ENCODE measurements around the gene ZNF280C.
"Not testable (repeated sequence)": the region's sequence is repeated elsewhere in the genome, so short reads cannot be mapped to it uniquely, and the experiment has no call there.

Gene ZNF280C, protein sequence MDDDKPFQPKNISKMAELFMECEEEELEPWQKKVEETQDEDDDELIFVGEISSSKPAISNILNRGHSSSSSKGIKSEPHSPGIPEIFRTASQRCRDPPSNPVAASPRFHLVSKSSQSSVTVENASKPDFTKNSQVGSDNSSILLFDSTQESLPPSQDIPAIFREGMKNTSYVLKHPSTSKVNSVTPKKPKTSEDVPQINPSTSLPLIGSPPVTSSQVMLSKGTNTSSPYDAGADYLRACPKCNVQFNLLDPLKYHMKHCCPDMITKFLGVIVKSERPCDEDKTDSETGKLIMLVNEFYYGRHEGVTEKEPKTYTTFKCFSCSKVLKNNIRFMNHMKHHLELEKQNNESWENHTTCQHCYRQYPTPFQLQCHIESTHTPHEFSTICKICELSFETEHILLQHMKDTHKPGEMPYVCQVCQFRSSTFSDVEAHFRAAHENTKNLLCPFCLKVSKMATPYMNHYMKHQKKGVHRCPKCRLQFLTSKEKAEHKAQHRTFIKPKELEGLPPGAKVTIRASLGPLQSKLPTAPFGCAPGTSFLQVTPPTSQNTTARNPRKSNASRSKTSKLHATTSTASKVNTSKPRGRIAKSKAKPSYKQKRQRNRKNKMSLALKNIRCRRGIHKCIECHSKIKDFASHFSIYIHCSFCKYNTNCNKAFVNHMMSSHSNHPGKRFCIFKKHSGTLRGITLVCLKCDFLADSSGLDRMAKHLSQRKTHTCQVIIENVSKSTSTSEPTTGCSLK

DNA sequence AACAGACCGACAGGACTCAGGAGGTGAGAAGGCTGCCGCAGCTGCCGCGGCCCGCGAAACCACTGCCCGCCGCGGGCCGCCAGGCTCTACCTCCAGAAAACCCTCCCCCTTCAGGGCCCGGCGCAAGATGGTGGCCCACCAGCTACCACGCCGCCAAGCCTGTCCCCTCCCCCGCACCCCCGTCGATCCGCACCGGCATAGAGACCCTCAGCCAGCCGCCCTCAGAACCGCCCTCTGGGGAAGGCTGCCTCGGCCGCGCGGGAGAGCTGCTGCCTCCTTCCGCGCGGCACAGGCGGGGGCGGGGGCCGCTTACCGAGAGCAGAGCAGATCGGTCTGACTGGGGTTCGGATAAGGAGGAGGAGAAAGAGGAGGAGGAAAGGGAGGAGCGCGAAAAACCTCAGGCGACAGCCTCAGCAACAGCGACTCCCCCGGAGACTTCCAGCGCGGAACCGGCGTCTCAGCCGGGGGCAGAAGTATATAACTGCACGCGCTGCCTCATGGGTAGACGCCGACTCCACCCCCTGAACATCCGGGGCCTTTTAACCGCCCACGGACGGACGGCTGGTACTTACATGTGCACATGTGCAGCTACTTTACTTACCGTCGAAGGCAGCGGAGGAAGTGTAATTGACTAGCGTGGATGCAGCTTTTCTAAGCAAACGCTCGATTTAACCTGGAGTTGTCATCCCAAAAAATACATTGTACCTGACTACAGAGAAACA is at the start of gene ZNF280C:
Gene ZNF280C (minus strand): TSS at position 451 of the 722 bp plus-strand sequence. CDS start 8,450 bp downstream, outside the sequence.
- DNase-seq (ENCODE audit: low read depth in 1 of 2, low spot score in 1 of 2), result peak; percentile 74 to 89

DNA sequence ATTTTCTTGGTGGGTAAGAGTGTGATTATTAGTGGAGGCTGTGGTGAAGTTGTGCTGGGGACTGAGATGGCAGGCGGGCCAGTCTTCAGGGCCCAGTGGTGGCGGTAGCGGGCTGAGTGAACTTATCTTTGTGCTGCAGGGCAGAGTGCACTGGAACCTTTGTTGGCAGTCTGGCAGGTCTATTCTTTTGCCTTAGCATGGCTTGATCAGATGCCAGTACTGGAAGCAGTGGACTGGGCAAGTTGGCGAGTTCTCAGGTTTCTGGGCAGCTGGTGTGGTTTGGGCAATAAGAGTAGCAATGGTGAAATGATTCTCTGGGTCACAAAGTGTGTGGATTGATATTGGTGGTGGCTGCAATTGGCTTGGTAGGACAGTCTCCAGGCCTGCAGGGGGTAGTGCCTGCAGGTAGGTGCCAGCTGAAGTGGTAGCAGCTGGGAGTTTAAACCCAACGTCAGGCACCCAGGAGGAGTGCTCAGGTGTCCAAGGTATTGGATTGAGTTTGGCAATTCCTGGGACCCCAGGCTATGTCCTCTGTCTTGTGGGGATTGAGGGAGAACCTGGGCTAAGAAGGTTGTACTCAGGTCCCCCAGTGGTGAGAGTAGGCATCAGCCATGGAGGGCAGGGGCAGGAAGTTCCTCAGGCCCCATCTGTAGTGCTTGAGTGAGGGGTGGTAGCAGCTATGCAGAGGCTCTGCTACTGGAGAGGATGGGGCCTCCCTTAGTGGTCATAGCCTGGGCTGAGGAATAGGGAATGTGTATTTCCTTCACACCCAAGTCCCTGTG is 36.1 kb upstream of the ZNF280C start:
- no peak for DNase-seq (ENCODE audit: low read depth in 1 of 2, low spot score in 1 of 2)

DNA sequence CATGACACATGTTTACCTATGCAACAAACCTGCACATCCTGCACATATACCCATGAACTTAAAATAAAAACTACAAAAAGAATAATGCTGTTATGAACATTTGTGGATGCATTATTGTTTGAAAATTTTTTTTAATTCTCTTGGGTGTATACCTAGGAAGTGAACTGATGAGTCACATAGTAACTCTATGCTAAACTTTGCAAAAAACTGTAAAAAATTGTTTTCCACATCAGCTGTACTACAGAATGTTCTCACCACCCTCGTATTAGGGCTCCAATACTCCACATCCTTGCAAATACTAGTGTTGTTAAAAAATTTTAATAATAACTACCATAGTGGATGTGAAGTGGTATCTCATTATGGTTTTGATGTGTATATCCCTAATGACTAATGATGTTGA is 33.3 kb upstream of the ZNF280C start:
- no peak for DNase-seq (ENCODE audit: low read depth in 1 of 2, low spot score in 1 of 2)

DNA sequence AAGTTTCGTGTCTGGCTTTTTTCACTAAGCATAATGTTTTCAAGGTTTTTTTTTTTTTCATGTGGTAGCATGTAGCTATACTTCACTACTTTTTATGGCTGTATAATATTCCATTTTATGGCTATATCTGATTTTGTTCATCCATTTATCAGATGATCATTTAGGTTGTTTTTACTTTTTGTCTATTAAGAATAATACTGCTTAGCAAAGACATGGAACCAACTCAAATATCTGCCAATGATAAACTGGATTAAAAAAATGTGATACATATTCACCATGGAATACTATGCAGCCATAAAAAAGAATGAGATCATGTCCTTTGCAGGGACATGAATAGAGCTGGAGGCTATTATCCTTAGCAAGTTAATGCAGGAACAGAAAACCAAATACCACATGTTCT is 32.7 kb upstream of the ZNF280C start:
- DNase-seq (ENCODE audit: low read depth in 1 of 2, low spot score in 1 of 2), result no peak

DNA sequence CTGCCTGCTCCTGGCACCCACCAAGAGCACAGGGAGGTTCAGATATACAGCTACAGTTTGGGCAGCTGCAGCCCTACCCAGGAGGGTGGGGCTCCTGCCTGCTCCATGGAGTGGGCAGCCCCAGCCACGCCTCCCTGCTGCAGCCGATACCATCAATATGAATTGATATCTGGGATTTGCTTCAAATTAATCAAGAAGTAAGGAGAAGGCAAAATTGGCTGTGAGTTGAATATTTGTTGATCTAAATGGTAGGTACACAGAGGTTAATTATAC is 31.2 kb upstream of the ZNF280C start:
- no peak for DNase-seq (ENCODE audit: low read depth in 1 of 2, low spot score in 1 of 2)

DNA sequence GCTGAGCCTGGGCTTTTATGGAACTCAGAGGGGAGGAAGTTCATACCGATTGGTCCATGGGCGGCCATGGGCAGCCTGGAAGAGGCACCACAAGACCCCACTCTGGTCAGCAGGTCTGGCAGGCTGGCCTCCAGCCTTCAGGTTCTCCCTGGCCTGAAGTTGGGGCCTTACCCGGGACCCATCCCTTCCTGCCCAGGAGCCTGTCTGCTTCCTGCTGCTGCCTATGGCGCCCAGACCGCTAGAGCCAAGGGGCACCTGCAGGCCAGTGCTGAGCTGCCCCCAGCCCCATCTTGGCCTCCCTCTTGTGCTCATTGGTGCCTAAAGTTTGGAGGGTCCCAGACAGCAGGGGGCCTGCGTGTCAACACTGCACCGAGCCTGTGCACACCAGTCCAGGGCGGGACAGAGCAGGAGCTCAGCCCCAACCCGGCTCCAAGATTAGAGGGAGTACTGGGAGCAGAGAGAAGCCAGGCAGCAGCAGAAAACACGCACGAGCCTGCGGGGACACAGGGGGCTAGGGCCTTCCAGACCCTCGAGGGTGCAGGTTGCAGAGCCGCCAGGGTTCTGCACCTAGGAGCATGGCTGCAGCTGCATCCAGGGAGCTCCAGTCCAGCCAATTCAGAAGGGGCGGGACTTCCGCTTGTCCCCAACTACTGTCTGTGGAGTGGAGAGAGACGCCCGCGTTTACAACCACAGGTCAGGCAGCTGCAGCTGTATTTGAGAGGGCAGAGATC is 30.7 kb upstream of the ZNF280C start:
- DNase-seq (ENCODE audit: low read depth in 1 of 2, low spot score in 1 of 2), result no peak

DNA sequence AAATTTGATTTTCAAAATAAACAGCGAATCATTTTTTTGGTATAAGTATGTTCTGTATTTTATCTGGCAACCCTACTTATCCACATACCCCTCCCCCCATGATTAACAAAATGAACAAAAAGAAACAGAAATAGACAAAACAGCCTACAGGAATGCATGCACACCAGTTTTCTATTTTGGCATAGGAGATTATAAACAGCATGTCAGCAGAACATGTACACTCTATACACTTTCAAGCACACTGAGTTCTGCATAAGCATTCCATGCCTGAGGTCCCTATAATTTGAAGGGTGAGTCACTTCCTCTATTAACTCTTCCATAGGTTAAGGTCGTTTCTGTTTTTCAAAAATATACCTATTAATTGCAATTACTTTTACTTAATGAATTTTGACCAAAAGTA is 28.0 kb upstream of the ZNF280C start:
- no peak for DNase-seq (ENCODE audit: low read depth in 1 of 2, low spot score in 1 of 2)

DNA sequence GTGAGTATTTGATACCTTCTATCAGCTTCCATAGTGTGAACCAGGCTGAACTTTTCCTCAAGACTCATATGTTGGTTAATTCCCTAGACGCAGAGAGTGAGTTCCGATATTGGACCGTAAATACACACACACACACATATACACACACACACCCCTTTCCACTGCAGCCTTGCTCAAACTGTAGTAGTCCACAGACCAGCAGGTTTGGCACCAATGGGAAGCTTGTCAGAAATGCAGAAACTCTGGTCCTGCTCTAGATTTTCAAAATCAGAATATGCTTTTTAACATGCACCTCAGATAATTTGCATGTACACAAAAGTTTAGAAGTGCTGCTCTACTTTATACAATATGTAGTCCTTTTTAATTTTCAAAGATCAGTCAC is 27.6 kb upstream of the ZNF280C start:
- DNase-seq (ENCODE audit: low read depth in 1 of 2, low spot score in 1 of 2), result no peak

DNA sequence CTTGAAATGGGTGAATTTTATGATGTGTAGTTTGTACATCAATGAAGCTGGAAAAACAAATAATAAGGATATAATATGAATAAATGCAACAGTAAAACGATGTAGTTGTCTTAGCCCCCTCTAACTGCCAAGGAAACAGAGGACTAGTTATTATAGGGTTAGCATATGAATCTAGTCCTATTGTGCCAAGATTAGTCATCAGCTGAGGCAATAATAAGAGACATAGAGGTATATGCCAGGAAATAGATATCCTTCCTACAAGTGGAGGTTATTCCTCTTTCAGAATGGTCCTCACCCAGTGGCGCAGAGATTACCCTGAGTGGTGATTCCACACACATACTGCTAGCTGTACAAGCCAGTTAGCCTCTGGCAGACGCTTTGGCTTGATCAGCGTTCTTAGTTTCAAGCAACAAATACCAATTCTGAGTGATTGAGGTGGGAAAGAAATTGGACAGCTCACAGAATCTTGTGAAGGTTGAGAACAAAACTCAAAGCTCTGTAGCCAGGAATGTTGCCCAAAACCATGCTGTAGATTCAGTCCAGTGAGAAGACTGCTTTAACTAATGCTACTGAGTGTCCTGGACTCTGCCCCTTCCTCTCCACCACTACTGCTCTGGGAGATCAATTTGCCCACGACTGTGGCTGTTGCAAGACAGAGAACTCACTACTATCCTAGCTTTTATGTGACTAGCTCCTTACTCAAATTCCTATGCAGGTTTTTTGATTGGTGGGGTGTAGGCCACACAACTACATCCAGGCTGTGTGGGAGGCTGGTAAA is 27.0 kb upstream of the ZNF280C start:
- no peak for DNase-seq (ENCODE audit: low read depth in 1 of 2, low spot score in 1 of 2)

DNA sequence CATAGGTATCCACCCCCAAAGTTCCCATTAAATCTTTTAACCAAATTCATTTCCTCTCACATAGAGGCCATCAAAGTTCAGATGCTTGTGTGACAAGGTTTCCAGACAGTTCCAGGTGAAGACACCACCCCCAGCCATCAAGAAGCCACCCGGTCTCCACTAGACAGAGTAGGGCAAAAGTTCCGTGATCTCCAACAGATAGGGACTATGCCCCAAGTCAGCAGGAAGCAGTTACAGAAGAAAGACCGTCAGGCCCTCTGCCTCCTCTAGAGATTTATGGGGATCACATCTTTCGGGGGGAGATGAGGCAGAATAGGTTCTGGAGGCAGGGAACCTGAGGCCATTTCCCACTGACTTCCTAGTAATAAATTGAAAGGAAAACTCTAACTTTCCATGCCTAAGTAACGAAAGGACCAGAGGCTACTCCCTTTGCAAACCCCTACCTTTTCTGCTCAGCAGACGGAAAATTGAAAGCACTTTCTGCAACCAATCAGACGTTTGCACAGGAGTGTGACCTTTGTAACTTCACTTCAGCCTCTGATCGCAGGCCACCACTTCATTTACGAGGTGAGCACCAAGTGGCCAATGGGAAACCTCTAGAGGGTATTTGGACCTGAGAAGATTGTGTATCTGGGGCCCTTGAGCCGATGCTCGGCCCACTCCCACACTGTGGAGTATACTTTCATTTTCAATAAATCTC is 18.5 kb upstream of the ZNF280C start:
- DNase-seq (ENCODE audit: low read depth in 1 of 2, low spot score in 1 of 2), result no peak

DNA sequence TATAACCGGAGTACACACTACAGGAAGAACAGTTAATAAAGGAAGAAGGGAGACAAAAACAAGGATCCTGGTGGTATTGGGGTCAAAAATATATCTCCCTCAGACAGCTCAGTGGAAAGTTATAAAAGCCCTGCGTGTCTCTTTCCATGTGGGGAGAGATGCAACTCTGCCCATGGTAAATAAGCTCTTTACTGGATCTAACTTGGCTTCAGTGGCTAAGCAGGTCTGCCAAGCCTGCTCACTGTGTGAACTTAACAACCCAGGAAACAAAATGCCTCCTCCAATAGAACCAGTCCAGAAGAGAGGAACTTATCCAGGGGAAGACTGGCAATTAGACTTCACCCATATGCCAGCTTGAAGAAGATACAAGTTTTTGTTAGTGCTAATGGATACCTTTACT is 17.0 kb upstream of the ZNF280C start:
- no peak for DNase-seq (ENCODE audit: low read depth in 1 of 2, low spot score in 1 of 2)

DNA sequence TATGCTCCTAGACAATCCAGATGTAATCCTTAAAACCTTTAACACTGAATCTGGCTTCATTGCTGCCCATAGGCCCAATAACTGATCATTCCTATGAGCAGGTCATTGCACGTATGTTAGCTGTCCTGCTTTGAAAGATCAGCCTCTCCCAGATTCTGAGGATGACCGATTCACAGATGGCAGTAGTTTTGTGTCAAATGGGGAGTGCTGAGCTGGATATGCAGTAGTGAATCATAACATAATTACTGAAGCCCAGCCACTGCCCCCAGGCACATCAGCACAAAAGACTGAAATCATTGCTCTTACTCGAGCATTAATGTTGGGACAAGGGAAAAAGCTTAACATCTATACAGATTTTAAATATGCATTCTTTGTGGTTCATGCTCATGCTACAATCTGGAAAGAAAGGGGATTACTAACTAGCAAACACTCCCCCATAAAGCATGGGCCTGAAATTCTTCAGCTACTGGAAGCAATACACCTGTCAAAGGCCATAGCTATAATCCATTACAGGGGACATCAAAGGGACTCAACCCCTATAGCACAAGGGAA is 16.4 kb upstream of the ZNF280C start:
- DNase-seq (ENCODE audit: low read depth in 1 of 2, low spot score in 1 of 2), result no peak

DNA sequence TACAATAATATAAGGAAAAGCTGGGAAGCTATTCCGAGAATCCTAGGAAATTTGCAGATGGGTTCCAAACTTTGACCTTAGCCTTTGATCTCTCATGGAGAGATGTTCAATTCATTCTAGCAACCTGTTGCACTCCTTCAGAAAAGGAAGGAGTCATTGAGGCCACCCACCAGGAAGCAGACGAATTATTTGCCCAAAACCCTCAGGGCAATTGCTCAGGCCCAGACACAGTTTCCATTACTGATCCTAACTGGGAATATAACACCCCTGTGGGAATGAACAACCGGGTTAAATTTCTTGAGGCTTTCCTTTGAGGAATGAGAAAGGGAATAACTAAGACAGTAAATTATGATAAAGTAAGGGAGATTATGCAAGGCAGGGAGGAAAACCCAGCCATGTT is 13.5 kb upstream of the ZNF280C start:
- no peak for DNase-seq (ENCODE audit: low read depth in 1 of 2, low spot score in 1 of 2)

DNA sequence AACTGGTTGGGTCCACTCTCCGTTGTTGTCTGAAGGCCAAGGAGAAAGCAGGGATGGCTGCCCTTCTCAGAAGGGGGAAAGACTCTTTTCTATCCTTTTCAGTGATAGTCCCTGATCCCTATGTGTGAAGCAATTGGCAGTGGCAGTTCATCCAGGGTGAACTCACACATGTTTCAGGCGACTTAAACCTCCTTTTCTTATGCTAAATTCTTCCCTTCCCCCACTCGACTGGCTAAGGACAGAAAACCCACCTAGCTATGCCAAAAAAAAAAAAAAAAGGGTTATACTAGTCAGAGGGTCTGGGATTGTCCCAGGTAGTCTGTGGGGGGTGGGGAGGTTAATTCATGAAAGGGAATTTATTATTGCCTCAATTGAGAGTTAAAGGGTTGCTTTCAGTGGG is 12.2 kb upstream of the ZNF280C start:
- DNase-seq (ENCODE audit: low read depth in 1 of 2, low spot score in 1 of 2), result no peak

DNA sequence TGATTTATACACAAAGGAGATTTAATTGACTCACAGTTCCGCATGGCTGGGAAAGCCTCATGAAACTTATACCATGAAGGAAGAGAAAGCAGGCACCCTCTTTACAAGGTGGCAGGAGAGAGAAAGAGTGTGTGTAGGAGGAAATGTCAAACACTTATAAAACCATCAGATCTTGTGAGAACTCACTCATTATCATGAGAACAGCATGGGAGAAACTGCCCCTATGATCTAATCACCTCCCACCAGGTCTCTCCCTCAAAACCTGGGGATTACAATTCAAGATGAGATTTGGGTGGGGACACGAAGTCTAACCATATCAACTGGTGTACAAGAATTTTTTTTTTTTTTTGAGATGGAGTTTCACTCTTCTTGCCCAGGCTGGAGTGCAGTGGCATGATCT is 3.6 kb upstream of the ZNF280C start:
- not testable (repeated sequence) for DNase-seq (ENCODE audit: low read depth in 1 of 2, low spot score in 1 of 2)

DNA sequence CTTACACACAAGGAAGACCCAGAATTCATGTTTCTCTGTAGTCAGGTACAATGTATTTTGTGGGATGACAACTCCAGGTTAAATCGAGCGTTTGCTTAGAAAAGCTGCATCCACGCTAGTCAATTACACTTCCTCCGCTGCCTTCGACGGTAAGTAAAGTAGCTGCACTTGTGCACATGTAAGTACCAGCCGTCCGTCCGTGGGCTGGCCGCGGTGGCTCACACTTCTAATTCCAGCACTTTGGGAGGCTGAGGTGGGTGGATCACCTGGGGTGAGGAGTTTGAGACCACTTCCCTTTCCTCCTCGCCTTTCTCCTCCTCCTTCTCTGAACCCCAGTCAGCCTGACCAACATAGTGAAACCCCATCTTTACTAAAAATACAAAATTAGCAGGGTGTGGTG is 692 bp upstream of the ZNF280C start:
- not testable (repeated sequence) for DNase-seq (ENCODE audit: low read depth in 1 of 2, low spot score in 1 of 2)

DNA sequence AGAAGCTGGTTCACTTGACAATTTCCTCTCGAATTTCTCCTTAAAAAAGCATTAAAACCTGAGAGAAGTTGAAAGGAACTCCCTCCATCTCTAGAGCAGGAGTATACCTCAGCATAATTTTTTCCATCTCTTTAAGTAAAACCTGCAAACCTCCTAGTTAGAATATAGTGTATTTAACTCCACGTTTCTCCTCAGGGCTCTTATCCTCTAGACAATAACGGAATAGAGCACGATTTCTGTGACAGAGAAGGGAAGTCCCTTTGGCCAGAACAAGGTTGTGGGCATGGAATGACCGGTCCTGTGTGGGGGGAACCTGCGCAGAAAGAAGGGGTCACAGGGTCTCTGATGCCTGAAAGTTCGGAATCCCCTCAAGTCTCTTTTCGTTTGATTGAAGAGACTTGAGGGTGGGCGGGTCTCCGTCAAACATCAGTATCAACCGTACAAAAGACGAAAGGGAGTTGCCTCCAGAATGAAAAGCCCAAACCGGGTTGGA is 697 bp downstream of the ZNF280C start:
- no peak for DNase-seq (ENCODE audit: low read depth in 1 of 2, low spot score in 1 of 2)

DNA sequence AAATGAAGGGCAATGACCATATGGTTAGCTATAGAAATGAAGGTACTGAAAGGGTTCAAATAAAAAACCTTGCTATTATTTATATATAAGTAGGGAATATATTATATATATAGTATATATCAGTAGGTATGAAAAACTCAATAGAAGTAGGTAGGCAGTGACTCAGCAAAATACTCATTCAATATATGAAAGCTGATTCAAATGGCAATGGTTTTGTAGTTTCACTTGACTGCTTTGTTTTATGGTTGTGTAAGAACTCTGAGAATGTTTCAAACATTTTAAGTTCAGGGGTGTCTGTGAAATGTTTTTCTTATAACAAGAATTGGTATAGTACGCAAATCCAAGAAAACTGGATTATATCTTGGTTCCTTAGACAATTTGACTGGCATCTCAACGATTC is 4.1 kb downstream of the ZNF280C start:
- no peak for DNase-seq (ENCODE audit: low read depth in 1 of 2, low spot score in 1 of 2)

DNA sequence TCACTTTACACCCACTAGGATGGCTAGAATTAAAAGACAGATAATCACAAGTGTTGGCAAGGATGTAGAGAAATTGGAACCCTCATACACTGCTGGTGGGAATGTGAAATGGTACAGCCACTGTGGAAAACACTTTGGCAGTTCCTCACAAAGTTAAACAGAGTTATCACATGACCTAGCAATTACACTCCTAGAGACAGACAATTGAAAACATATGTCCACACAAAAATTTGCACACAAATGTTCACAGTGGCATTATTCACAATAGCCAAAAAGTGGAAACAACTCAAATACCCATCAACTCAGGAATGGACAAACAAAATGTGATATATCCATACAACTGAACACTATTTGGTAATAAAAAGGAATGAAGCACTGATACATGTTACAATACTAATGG is 5.7 kb downstream of the ZNF280C start:
- no peak for DNase-seq (ENCODE audit: low read depth in 1 of 2, low spot score in 1 of 2)
